Kidney epithelial cell (primary cell): ENCODE data around the gene MMP17. TPM values are rescaled to one million over a fixed set of nuclear protein-coding genes. Genes with fewer than 3 reads are reported as not detected.

Experiments
- DNase-seq: peaks from one replicate; pipeline ENCODE4 v3.0.0-alpha.2; 2010; ENCODE audit warnings: low read depth
- H3K27me3 ChIP-seq: 2 replicates; pipeline ENCODE4 v1.6.0; 2011; ENCODE audit warnings: low read length; ENCODE audit not compliant: control insufficient read depth, insufficient read depth
- H3K36me3 ChIP-seq: 2 replicates; pipeline ENCODE4 v1.5.1; 2011; ENCODE audit warnings: low read length; ENCODE audit not compliant: control insufficient read depth, insufficient read depth
- H3K4me3 ChIP-seq: 2 replicates; pipeline ENCODE4 v1.5.1; 2011; ENCODE audit warnings: low read depth, mild to moderate bottlenecking, control low read depth, low read length
- total RNA-seq: library from RNA; depleted of rRNA; stranded (reverse); fragments of >200 nt; gene quantifications from 2 replicates; pipeline ENCODE4 v1.2.3, GENCODE V29; 2015
- TF ChIP-seq, protein P1 (sequence below): IDR thresholded peaks from 2 replicates; pipeline ENCODE4 v1.5.1; 2011; ENCODE audit warnings: mild to moderate bottlenecking, moderate library complexity, low read length, control low read depth, inconsistent platforms; ENCODE audit not compliant: insufficient read depth, poor library complexity, severe bottlenecking

MMP17 gene
- total RNA-seq, 1 donor from 2014 or later = 1.7 TPM

DNA sequence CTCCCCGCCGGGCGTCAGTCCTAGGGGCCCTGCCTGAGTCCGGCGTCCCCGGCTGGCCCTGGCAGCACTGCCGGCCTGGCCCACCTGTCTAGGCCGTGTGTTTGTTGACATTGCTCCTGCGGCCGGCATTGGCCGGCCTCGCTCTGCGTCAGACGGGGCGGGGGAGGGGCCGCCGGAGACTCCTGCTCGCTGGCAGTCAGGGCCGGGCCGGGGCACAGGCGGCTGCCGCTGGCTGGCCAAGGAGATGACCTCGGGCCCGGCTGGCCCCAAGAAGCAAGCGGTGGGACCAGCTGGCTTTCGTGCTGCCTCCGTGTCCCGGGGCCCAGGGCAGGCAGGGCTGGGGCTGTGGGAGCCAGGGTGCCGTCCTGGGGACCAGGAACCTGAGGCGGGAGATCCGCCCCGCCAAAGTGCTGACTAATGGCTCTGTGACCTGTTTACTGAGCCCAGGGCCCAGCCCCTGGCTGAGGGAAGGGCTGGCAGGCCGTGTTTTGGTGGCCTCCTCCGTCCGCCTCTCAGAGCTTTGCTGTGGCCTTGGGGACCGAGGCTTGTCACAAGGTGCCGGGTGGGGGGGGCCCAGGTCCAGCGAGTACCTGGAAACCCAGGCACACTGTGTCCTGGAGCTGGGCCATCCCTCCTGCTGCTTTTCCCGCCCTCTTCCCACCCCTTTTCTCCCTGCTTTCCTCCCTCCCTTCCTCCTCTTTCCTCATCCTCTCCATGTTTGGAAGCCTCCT, 68.1 kb downstream of the MMP17 start:
- peak; percentile 56 for DNase-seq
- Histone ChIP-seq H3K36me3 (no peaks in the 10 kb centered on the region), H3K4me3 (peak overlapping the region; percentile 57), H3K27me3 (no peaks in the 10 kb centered on the region)
- TF ChIP-seq, protein P1, sequence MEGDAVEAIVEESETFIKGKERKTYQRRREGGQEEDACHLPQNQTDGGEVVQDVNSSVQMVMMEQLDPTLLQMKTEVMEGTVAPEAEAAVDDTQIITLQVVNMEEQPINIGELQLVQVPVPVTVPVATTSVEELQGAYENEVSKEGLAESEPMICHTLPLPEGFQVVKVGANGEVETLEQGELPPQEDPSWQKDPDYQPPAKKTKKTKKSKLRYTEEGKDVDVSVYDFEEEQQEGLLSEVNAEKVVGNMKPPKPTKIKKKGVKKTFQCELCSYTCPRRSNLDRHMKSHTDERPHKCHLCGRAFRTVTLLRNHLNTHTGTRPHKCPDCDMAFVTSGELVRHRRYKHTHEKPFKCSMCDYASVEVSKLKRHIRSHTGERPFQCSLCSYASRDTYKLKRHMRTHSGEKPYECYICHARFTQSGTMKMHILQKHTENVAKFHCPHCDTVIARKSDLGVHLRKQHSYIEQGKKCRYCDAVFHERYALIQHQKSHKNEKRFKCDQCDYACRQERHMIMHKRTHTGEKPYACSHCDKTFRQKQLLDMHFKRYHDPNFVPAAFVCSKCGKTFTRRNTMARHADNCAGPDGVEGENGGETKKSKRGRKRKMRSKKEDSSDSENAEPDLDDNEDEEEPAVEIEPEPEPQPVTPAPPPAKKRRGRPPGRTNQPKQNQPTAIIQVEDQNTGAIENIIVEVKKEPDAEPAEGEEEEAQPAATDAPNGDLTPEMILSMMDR = no peak

DNA sequence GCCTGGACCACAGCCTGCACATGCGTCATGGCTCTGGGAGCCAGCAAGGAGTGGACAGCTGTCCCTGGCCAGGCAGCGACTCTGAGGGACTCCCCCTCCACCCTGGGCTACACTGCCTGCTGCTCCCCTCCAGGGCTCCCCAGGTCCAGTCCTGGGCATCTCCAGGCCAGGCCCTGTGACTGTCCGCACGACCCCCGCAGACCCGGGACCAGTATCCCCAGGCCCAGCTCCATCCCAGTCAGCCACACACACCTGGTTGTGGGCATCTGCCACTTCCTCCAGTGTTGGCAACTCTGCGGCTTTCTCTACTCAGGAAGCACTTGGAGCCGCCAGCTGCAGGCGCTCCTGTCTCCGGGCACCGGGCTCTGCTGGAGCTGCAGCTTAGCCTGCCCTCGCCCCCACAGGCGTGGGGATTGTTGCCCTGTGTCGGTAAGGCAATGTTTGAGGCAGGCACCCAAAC, 68.6 kb downstream of the MMP17 start:
- H3K36me3 ChIP-seq = no peaks in the 10 kb centered on the region

DNA sequence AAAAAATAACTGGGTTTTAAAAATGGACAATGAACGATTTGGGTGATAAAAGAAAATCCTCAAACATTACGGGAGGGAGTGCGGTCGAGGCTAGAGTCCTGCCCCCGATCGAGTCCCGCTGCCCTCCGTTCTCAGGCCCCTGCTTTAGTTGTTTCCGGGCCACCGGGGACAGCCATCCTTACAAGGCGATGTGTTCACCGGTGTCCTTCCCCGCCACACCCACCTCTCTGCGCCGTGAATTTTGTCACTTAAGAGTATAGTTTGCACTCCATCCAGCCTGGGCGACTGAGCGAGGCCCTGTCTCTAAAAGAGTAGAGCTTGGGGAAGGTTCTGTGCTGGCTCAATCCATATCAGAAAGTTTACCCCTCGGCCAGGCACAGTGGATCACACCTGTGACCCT, 69.1 kb downstream of the MMP17 start:
- TF ChIP-seq, protein P1 = no peak
- DNase-seq = no peak
- Histone ChIP-seq H3K27me3 (no peaks in the 10 kb centered on the region), H3K36me3 (no peaks in the 10 kb centered on the region), H3K4me3 (no peak overlapping the region)

More for the DNA sequence above, 68.6 kb downstream of the MMP17 start:
- Histone ChIP-seq H3K4me3 (peak overlapping the region; percentile 57), H3K27me3 (no peaks in the 10 kb centered on the region)
- TF ChIP-seq, protein P1 = no peak
- peak; percentile 34 for DNase-seq

DNA sequence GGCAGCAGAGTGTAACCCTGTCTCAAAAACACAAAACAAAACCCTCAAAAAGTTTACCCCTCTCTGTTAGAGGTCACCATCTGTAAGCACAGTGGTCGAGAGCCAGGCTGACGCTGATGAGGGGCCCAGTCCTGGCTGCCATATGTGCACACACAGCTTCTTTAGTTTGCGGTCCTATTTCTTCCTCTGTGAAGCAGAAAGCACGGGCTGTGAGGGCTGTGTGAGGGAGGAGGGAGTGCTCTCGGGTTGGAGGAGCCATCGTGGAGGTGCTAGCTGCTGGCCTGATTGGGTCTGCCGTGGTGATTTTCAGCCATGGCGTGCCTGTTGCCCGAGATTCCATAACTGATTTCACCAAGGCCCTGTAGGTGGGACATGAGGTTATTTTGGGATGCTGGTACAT, 69.7 kb downstream of the MMP17 start:
- H3K36me3 ChIP-seq = no peaks in the 10 kb centered on the region
- no peaks in the 10 kb centered on the region for H3K27me3 ChIP-seq
- TF ChIP-seq, protein P1 = no peak

DNA sequence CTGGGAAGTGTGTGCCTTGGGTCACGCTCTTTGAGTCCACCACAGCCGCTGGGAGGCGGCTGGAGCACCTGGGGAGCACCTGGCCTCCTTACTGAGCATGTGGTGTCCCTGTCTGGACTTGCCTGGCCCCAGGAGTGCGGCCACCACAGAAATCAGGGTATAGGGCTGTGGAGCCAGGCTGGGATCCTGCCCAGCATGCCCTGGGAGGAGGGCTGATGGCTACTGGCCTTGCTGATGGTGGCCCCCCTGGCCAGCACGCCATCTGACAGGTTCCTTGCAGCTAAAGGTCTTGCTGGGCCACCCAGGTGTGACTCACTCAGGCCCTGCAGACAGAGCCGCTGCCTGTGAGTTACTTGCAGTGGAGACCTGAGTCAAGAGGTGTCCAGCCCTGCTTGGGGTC, 72.2 kb downstream of the MMP17 start:
- no peak for DNase-seq
- TF ChIP-seq, protein P1 = no peak
- Histone ChIP-seq H3K27me3 (no peaks in the 10 kb centered on the region), H3K36me3 (peaks cover 1% of the 10 kb centered on the region), H3K4me3 (no peak overlapping the region)

More for the DNA sequence above, 69.7 kb downstream of the MMP17 start:
- no peak overlapping the region for H3K4me3 ChIP-seq
- no peak for DNase-seq

Other genes with a start within 250 kb of the MMP17 start
- gene SFSWAP, start 117.3 kb upstream of the MMP17 start, total RNA-seq = 27.7 and 31.4 TPM in 2 replicates
- 14.7 and 20.4 TPM in 2 replicates for gene ULK1, start 66.2 kb downstream of the MMP17 start, total RNA-seq
- gene PUS1, start 100.9 kb downstream of the MMP17 start, total RNA-seq = 22.9 and 23.5 TPM in 2 replicates
- gene EP400, start 121.5 kb downstream of the MMP17 start, total RNA-seq = 21.4 and 21.7 TPM in 2 replicates